ENCODE measurements around the gene DSN1.

DNA sequence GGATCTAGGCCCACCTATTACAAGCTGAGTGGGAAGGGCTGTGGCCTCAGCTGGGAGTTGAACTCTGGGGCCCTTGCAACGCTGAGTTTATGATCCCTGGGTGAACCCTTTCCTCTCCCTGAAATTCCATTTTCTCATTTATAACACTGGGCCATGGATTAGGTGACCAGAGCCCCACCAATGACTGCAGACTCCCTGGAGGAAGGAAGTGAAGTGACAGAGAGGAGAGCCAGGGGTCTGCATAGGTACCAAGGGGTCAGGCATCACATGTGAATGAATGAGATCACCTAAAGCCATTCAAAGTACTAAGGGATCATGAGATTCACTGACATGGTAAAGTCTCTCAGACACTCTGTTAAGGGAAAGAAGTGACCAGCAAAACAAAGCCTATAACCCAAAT, 46.5 kb upstream of the DSN1 start:
- TF ChIP-seq POLR2AphosphoS5 (IDR thresholded peaks at IDR 0.05; ENCODE audit: low read depth, low read length) (no peak), TCF7L2 (IDR thresholded peaks at IDR 0.05; ENCODE audit: low read depth, low read length) (no peak), SIN3A (IDR thresholded peaks at IDR 0.05; ENCODE audit: borderline replicate concordance, insufficient read depth, low read depth, low read length) (no peak)
- TF ChIP-seq, protein P1, sequence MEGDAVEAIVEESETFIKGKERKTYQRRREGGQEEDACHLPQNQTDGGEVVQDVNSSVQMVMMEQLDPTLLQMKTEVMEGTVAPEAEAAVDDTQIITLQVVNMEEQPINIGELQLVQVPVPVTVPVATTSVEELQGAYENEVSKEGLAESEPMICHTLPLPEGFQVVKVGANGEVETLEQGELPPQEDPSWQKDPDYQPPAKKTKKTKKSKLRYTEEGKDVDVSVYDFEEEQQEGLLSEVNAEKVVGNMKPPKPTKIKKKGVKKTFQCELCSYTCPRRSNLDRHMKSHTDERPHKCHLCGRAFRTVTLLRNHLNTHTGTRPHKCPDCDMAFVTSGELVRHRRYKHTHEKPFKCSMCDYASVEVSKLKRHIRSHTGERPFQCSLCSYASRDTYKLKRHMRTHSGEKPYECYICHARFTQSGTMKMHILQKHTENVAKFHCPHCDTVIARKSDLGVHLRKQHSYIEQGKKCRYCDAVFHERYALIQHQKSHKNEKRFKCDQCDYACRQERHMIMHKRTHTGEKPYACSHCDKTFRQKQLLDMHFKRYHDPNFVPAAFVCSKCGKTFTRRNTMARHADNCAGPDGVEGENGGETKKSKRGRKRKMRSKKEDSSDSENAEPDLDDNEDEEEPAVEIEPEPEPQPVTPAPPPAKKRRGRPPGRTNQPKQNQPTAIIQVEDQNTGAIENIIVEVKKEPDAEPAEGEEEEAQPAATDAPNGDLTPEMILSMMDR (IDR thresholded peaks at IDR 0.05) = no peak
- TF ChIP-seq, protein P2, sequence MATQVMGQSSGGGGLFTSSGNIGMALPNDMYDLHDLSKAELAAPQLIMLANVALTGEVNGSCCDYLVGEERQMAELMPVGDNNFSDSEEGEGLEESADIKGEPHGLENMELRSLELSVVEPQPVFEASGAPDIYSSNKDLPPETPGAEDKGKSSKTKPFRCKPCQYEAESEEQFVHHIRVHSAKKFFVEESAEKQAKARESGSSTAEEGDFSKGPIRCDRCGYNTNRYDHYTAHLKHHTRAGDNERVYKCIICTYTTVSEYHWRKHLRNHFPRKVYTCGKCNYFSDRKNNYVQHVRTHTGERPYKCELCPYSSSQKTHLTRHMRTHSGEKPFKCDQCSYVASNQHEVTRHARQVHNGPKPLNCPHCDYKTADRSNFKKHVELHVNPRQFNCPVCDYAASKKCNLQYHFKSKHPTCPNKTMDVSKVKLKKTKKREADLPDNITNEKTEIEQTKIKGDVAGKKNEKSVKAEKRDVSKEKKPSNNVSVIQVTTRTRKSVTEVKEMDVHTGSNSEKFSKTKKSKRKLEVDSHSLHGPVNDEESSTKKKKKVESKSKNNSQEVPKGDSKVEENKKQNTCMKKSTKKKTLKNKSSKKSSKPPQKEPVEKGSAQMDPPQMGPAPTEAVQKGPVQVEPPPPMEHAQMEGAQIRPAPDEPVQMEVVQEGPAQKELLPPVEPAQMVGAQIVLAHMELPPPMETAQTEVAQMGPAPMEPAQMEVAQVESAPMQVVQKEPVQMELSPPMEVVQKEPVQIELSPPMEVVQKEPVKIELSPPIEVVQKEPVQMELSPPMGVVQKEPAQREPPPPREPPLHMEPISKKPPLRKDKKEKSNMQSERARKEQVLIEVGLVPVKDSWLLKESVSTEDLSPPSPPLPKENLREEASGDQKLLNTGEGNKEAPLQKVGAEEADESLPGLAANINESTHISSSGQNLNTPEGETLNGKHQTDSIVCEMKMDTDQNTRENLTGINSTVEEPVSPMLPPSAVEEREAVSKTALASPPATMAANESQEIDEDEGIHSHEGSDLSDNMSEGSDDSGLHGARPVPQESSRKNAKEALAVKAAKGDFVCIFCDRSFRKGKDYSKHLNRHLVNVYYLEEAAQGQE (IDR thresholded peaks at IDR 0.05; ENCODE audit: insufficient read depth in 1 of 2, low read depth in 2 of 2, low read length in 1 of 2) = no peak

Measured in Panc1 (cell line).